Neuronal stem cell (in vitro differentiated cells): ENCODE data around the gene PDZD2.

ENCODE experiments used
- DNase-seq: peaks from one replicate; pipeline ENCODE4 v3.0.0-alpha.2; 2013; ENCODE audit warnings: low spot score
- H2AFZ ChIP-seq: one replicate; pipeline ENCODE4 v1.6.1; 2013; ENCODE audit warnings: mild to moderate bottlenecking, low read length, inconsistent platforms
- H2AK5ac ChIP-seq: 2 replicates; pipeline ENCODE4 v1.6.1; 2013; ENCODE audit warnings: low read depth, mild to moderate bottlenecking, inconsistent platforms, low read length, moderate library complexity, mixed read lengths
- H2BK120ac ChIP-seq: 2 replicates; pipeline ENCODE4 v1.6.1; 2013; ENCODE audit warnings: low read depth, mild to moderate bottlenecking, inconsistent platforms, low read length, moderate library complexity, mixed read lengths
- H2BK12ac ChIP-seq: one replicate; pipeline ENCODE4 v1.6.1; 2013; ENCODE audit warnings: low read length, inconsistent platforms
- H2BK15ac ChIP-seq: 2 replicates; pipeline ENCODE4 v1.6.1; 2013; ENCODE audit warnings: mild to moderate bottlenecking, low read length, inconsistent platforms, mixed read lengths
- H2BK5ac ChIP-seq: one replicate; pipeline ENCODE4 v1.6.1; 2013; ENCODE audit warnings: inconsistent platforms, mild to moderate bottlenecking, low read length, moderate library complexity
- H3K14ac ChIP-seq: one replicate; pipeline ENCODE4 v1.6.1; 2013; ENCODE audit warnings: low read length, inconsistent platforms
- H3K18ac ChIP-seq: 2 replicates; pipeline ENCODE4 v1.6.1; 2013; ENCODE audit warnings: low read length, inconsistent platforms
- H3K23ac ChIP-seq: 2 replicates; pipeline ENCODE4 v1.6.1; 2013; ENCODE audit warnings: low read depth, mild to moderate bottlenecking, mixed read lengths, low read length, inconsistent platforms; ENCODE audit not compliant: poor library complexity
- H3K27ac ChIP-seq: replicated peaks from 3 replicates; pipeline ENCODE4 v1.5.1; 2013; ENCODE audit warnings: low read length, inconsistent platforms
- H3K27me3 ChIP-seq, 3 experiments: 2 replicates each; pipeline ENCODE4 v1.6.1; 2013; ENCODE audit warnings: low read length in 3 of 3, mild to moderate bottlenecking in 2 of 3, inconsistent platforms in 1 of 3, low read depth in 1 of 3, mixed read lengths in 1 of 3, moderate library complexity in 1 of 3; ENCODE audit not compliant: control insufficient read depth in 3 of 3, insufficient read depth in 3 of 3
- H3K36me3 ChIP-seq, 2 donors: replicated peaks in 1 of 2; 2 replicates each; pipeline ENCODE4 v1.6.1; 2013; ENCODE audit warnings: low read length in 2 of 2; ENCODE audit not compliant: control insufficient read depth in 2 of 2, insufficient read depth in 2 of 2
- H3K4ac ChIP-seq: 2 replicates; pipeline ENCODE4 v1.6.1; 2013; ENCODE audit warnings: inconsistent platforms, mild to moderate bottlenecking, low read length, moderate library complexity
- H3K4me1 ChIP-seq, 2 donors: 1 replicate in 1 of 2; 2 replicates in 1 of 2; pipeline ENCODE4 v1.6.1; 2013; ENCODE audit warnings: low read length in 2 of 2, low read depth in 1 of 2; ENCODE audit not compliant: control insufficient read depth in 2 of 2, insufficient read depth in 1 of 2
- H3K4me2 ChIP-seq: one replicate; pipeline ENCODE4 v1.6.1; 2013; ENCODE audit warnings: mild to moderate bottlenecking, low read length, inconsistent platforms; ENCODE audit not compliant: insufficient read depth, poor library complexity, severe bottlenecking
- H3K4me3 ChIP-seq, 2 donors: 2 replicates each; pipeline ENCODE4 v1.5.1; 2013; ENCODE audit warnings: low read length in 2 of 2, mild to moderate bottlenecking in 2 of 2, inconsistent platforms in 1 of 2, moderate library complexity in 1 of 2
- H3K79me1 ChIP-seq: one replicate; pipeline ENCODE4 v1.6.1; 2013; ENCODE audit warnings: low read depth, mild to moderate bottlenecking, inconsistent platforms, low read length, moderate library complexity
- H3K9ac ChIP-seq: one replicate; pipeline ENCODE4 v1.6.1; 2013; ENCODE audit warnings: mild to moderate bottlenecking, low read depth, low read length, inconsistent platforms; ENCODE audit not compliant: poor library complexity
- H3K9me3 ChIP-seq, 2 donors: replicated peaks in 1 of 2; 2 replicates each; pipeline versions ENCODE3 to v1.6.1; 2013; ENCODE audit warnings: low read length in 2 of 2, mild to moderate bottlenecking in 2 of 2, inconsistent platforms in 1 of 2, low read depth in 1 of 2, mixed read lengths in 1 of 2, moderate library complexity in 1 of 2; ENCODE audit not compliant: control insufficient read depth in 2 of 2, insufficient read depth in 1 of 2
- H4K8ac ChIP-seq: one replicate; pipeline ENCODE4 v1.6.1; 2013; ENCODE audit warnings: low read depth, mild to moderate bottlenecking, inconsistent platforms, low read length, moderate library complexity
- H4K91ac ChIP-seq: one replicate; pipeline ENCODE4 v1.6.1; 2013; ENCODE audit warnings: low read length, low read depth, mild to moderate bottlenecking, inconsistent platforms; ENCODE audit not compliant: poor library complexity
- WGBS, 2 donors: extraction: QIAGEN DNeasy Blood & Tissue Kit; methylation state at CpG; one replicate each; pipeline ENCODE4 v1.1.7; 2013; ENCODE audit warnings: missing lambda C conversion rate in 2 of 2, mixed read lengths in 1 of 2; ENCODE audit not compliant: insufficient read length in 2 of 2, insufficient replicate concordance in 1 of 2; ENCODE audit errors: extremely low coverage in 2 of 2; 5-methylcytosine and 5-hydroxymethylcytosine counted together

The PDZD2 gene

DNA sequence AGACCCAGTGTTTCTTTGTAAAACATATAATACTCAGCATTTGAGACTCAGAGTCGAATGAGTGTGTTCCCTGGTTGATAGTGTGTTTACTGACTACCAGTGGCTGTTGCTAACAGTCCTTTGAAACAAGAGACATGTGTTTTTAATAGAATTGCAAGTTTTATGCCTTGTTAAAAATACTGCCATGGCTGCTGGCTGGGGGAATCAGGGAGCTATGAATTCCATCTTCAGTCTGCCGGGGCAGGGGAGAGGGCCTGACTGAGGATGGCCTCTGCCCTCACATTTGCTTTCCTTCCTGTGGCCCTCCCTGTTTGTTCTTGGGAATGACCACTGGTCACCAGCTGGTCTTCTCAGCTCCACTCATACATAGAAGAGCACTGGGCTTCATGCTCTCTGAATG, 63.8 kb downstream of the PDZD2 start:
- H3K36me3 ChIP-seq = no peaks in the 10 kb centered on the region
- no CpG with 5 or more reads among the region's 2 CpGs for WGBS, 2 donors
- H4K8ac ChIP-seq = no peak overlapping the region
- H3K9me3 ChIP-seq = no peaks in the 10 kb centered on the region
- peaks cover 0 to 6% (median 0%) of the 10 kb centered on the region in 3 experiments for H3K27me3 ChIP-seq
- no peak overlapping the region for H3K23ac ChIP-seq
- no peak overlapping the region for H2BK120ac ChIP-seq
- H3K18ac ChIP-seq = no peak overlapping the region
- H2BK15ac ChIP-seq = no peak overlapping the region
- H2AFZ ChIP-seq = no peak overlapping the region
- DNase-seq = no peak
- H3K79me1 ChIP-seq = no peaks in the 10 kb centered on the region
- H3K27ac ChIP-seq = no peak overlapping the region
- no peak overlapping the region for H3K9ac ChIP-seq
- H2AK5ac ChIP-seq = no peak overlapping the region
- peaks cover 0 to 4% of the 10 kb centered on the region in 2 donors for H3K4me1 ChIP-seq
- H3K14ac ChIP-seq = no peak overlapping the region
- H3K4me3 ChIP-seq = no peak overlapping the region
- H4K91ac ChIP-seq = no peak overlapping the region
- no peak overlapping the region for H3K4me2 ChIP-seq
- H2BK12ac ChIP-seq = no peak overlapping the region
- H2BK5ac ChIP-seq = no peak overlapping the region
- no peak overlapping the region for H3K4ac ChIP-seq

GRCh38 chr5:31703757-31704156, 64.8 kb downstream of the PDZD2 start:
- no CpG with 5 or more reads among the region's 1 CpG for WGBS, 2 donors
- H3K18ac ChIP-seq = no peak overlapping the region
- H2BK120ac ChIP-seq = no peak overlapping the region

GRCh38 chr5:31706186-31706585, 67.3 kb downstream of the PDZD2 start:
- Histone ChIP-seq H2BK15ac (no peak overlapping the region), H3K4me1 (peaks cover 0 to 5% of the 10 kb centered on the region in 2 donors), H3K9ac (no peak overlapping the region), H4K8ac (no peak overlapping the region), H2BK12ac (no peak overlapping the region), H3K14ac (no peak overlapping the region), H2BK5ac (no peak overlapping the region), H3K27ac (no peak overlapping the region), H3K4me2 (no peak overlapping the region), H2AK5ac (no peak overlapping the region), H3K79me1 (no peaks in the 10 kb centered on the region), H3K4me3 (no peak overlapping the region), H3K27me3 (peaks cover 0 to 6% (median 0%) of the 10 kb centered on the region in 3 experiments), H3K36me3 (no peaks in the 10 kb centered on the region), H2BK120ac (no peak overlapping the region), H2AFZ (no peak overlapping the region), H3K18ac (no peak overlapping the region), H3K23ac (no peak overlapping the region), H4K91ac (no peak overlapping the region), H3K4ac (no peak overlapping the region), H3K9me3 (no peaks in the 10 kb centered on the region)
- WGBS, 2 donors = no CpG with 5 or more reads among the region's 4 CpGs
- DNase-seq = no peak

More at GRCh38 chr5:31703757-31704156, 64.8 kb downstream of the PDZD2 start:
- peaks cover 0 to 4% of the 10 kb centered on the region in 2 donors for H3K4me1 ChIP-seq
- no peak overlapping the region for H3K14ac ChIP-seq
- no peak overlapping the region for H3K4me3 ChIP-seq
- no peak overlapping the region for H3K4ac ChIP-seq
- H3K27me3 ChIP-seq = peaks cover 0 to 6% (median 0%) of the 10 kb centered on the region in 3 experiments
- H3K27ac ChIP-seq = no peak overlapping the region
- no peak overlapping the region for H4K91ac ChIP-seq
- H3K79me1 ChIP-seq = no peaks in the 10 kb centered on the region
- no peak overlapping the region for H2AFZ ChIP-seq
- no peak overlapping the region for H3K4me2 ChIP-seq
- H2BK5ac ChIP-seq = no peak overlapping the region
- H4K8ac ChIP-seq = no peak overlapping the region
- H3K9me3 ChIP-seq = no peaks in the 10 kb centered on the region
- no peak overlapping the region for H2BK12ac ChIP-seq
- H3K36me3 ChIP-seq = no peaks in the 10 kb centered on the region
- H2BK15ac ChIP-seq = no peak overlapping the region
- no peak overlapping the region for H3K23ac ChIP-seq
- H2AK5ac ChIP-seq = no peak overlapping the region
- DNase-seq = no peak
- no peak overlapping the region for H3K9ac ChIP-seq

- no peak for DNase-seq
- H3K79me1 ChIP-seq = peaks cover 2% of the 10 kb centered on the region
These were observed 68.4 kb downstream of the PDZD2 start for GRCh38 chr5:31707329-31707728.

More at GRCh38 chr5:31707329-31707728, 68.4 kb downstream of the PDZD2 start:
- Histone ChIP-seq H3K27me3 (peaks cover 0 to 2% (median 0%) of the 10 kb centered on the region in 3 experiments), H4K8ac (no peak overlapping the region), H3K9ac (no peak overlapping the region), H3K36me3 (no peaks in the 10 kb centered on the region), H2BK120ac (no peak overlapping the region), H2BK15ac (no peak overlapping the region), H2AFZ (no peak overlapping the region), H2BK5ac (no peak overlapping the region), H3K4me1 (peaks cover 0 to 5% of the 10 kb centered on the region in 2 donors), H3K27ac (no peak overlapping the region), H3K18ac (no peak overlapping the region), H3K4me3 (no peak overlapping the region), H2AK5ac (no peak overlapping the region), H3K4me2 (no peak overlapping the region), H3K4ac (no peak overlapping the region), H3K23ac (no peak overlapping the region), H3K14ac (no peak overlapping the region), H2BK12ac (no peak overlapping the region), H4K91ac (no peak overlapping the region), H3K9me3 (no peaks in the 10 kb centered on the region)
- no CpG with 5 or more reads among the region's 4 CpGs for WGBS, 2 donors
